ENCODE measurements around the gene FOLH1.
"Not testable (repeated sequence)": the region's sequence is repeated elsewhere in the genome, so short reads cannot be mapped to it uniquely, and the experiment has no call there.

DNA sequence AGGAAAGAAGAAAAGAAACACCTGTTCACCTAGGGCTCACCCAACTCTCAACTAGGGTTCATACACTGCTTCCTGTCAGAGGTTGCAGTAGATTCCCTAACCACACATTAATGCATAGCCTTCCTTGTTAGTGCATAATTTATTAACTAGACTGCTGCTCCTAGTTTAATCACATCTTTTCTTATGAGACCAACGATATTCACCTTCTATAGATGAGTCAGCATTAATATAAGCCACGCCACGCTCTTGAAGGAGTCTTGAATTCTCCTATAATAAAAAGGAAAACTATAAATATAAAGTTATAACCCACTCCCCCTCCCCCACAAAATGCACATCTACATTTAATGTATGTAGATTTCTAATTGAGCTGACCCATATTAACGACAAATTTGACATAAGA, 39.4 kb downstream of the FOLH1 start:
- TF ChIP-seq, protein P1, sequence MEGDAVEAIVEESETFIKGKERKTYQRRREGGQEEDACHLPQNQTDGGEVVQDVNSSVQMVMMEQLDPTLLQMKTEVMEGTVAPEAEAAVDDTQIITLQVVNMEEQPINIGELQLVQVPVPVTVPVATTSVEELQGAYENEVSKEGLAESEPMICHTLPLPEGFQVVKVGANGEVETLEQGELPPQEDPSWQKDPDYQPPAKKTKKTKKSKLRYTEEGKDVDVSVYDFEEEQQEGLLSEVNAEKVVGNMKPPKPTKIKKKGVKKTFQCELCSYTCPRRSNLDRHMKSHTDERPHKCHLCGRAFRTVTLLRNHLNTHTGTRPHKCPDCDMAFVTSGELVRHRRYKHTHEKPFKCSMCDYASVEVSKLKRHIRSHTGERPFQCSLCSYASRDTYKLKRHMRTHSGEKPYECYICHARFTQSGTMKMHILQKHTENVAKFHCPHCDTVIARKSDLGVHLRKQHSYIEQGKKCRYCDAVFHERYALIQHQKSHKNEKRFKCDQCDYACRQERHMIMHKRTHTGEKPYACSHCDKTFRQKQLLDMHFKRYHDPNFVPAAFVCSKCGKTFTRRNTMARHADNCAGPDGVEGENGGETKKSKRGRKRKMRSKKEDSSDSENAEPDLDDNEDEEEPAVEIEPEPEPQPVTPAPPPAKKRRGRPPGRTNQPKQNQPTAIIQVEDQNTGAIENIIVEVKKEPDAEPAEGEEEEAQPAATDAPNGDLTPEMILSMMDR (IDR thresholded peaks at IDR 0.05; ENCODE audit: poor library complexity): not testable (repeated sequence)
- not testable (repeated sequence) for TF ChIP-seq EZH2 (IDR thresholded peaks at IDR 0.05; ENCODE audit: borderline replicate concordance); EZH2phosphoT487 (IDR thresholded peaks at IDR 0.05; ENCODE audit: low read depth, severe bottlenecking, unreplicated experiment)
